ENCODE data around the gene HERC2. TPM values are rescaled to one million over a fixed set of nuclear protein-coding genes. Genes with fewer than 3 reads are reported as not detected.

Gene HERC2
- total and polyA plus RNA-seq, 9 of the 15 experiments (the other 6 are each of a cell fraction or from before 2014, with no cell fraction given) = 10.6 to 84.0 (median 42.6) TPM

DNA sequence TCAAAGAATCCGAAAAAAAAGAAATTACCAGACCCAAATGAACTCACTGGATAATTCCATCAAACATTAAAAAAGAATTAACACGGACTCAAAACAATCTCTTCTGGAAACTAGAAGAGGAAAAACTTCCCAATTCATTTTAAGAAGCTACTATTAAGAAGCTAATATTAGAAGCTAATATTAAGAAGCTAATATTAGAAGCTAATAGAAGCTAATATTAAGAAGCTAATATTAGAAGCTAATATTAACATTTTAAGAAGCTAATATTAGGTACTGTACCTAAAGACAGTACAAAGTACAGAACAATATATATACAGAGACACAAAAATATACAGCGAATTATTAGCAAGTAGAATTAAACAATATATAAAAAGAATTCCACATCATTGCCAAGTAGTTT lies 35.9 kb downstream of the HERC2 start (continued):
- TF ChIP-seq CBX5 (IDR thresholded peaks at IDR 0.05; ENCODE audit: borderline replicate concordance, low read depth) (no peak), RUNX1 (IDR thresholded peaks at IDR 0.05; ENCODE audit: low read depth) (no peak), DACH1 (IDR thresholded peaks at IDR 0.05; ENCODE audit: partially characterized antibody) (peak; percentile 100), FOXM1 (IDR thresholded peaks at IDR 0.05; ENCODE audit: low read depth) (no peak), FOXM1 (CRISPR knock-in tag; IDR thresholded peaks at IDR 0.05; ENCODE audit: low read depth) (no peak), ZNF695 (CRISPR knock-in tag; IDR thresholded peaks at IDR 0.05) (no peak), NCOR1 (IDR thresholded peaks at IDR 0.05) (no peak), KLF6 (CRISPR knock-in tag; IDR thresholded peaks at IDR 0.05; ENCODE audit: borderline replicate concordance) (no peak), BCL6 (CRISPR knock-in tag; IDR thresholded peaks at IDR 0.05) (no peak), COPS2 (conservative IDR thresholded peaks at IDR 0.05) (no peak), NR3C1 (CRISPR knock-in tag; IDR thresholded peaks at IDR 0.05) (0 out of 2 replicates have a peak, but pooled peaks have one; percentile 32), CBX3 (IDR thresholded peaks at IDR 0.05; ENCODE audit: borderline replicate concordance in 1 of 2, low read length in 2 of 2) (no peak), GTF2F1 (IDR thresholded peaks at IDR 0.05; ENCODE audit: low read depth, low read length) (no peak), GATA2 (CRISPR knock-in tag; IDR thresholded peaks at IDR 0.05) (no peak), TARDBP (IDR thresholded peaks at IDR 0.05) (no peak), CCNT2 (IDR thresholded peaks at IDR 0.05; ENCODE audit: borderline replicate concordance, extremely low read depth, insufficient read length, low read depth, low read length) (no peak)
- TF ChIP-seq, protein P1, sequence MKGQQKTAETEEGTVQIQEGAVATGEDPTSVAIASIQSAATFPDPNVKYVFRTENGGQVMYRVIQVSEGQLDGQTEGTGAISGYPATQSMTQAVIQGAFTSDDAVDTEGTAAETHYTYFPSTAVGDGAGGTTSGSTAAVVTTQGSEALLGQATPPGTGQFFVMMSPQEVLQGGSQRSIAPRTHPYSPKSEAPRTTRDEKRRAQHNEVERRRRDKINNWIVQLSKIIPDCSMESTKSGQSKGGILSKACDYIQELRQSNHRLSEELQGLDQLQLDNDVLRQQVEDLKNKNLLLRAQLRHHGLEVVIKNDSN (CRISPR knock-in tag; IDR thresholded peaks at IDR 0.05) = no peak
- TF ChIP-seq, protein P2, sequence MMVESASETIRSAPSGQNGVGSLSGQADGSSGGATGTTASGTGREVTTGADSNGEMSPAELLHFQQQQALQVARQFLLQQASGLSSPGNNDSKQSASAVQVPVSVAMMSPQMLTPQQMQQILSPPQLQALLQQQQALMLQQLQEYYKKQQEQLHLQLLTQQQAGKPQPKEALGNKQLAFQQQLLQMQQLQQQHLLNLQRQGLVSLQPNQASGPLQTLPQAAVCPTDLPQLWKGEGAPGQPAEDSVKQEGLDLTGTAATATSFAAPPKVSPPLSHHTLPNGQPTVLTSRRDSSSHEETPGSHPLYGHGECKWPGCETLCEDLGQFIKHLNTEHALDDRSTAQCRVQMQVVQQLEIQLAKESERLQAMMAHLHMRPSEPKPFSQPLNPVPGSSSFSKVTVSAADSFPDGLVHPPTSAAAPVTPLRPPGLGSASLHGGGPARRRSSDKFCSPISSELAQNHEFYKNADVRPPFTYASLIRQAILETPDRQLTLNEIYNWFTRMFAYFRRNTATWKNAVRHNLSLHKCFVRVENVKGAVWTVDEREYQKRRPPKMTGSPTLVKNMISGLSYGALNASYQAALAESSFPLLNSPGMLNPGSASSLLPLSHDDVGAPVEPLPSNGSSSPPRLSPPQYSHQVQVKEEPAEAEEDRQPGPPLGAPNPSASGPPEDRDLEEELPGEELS (CRISPR knock-in tag; IDR thresholded peaks at IDR 0.05; ENCODE audit: borderline replicate concordance) = peak; percentile 93
- TF ChIP-seq, protein P3, sequence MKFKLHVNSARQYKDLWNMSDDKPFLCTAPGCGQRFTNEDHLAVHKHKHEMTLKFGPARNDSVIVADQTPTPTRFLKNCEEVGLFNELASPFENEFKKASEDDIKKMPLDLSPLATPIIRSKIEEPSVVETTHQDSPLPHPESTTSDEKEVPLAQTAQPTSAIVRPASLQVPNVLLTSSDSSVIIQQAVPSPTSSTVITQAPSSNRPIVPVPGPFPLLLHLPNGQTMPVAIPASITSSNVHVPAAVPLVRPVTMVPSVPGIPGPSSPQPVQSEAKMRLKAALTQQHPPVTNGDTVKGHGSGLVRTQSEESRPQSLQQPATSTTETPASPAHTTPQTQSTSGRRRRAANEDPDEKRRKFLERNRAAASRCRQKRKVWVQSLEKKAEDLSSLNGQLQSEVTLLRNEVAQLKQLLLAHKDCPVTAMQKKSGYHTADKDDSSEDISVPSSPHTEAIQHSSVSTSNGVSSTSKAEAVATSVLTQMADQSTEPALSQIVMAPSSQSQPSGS (CRISPR knock-in tag; IDR thresholded peaks at IDR 0.05) = no peak
